Measurements from ENCODE around the gene COMP.
"Not testable (repeated sequence)": the region's sequence is repeated elsewhere in the genome, so short reads cannot be mapped to it uniquely, and the experiment has no call there.

Gene COMP

GRCh38 chr19:18790566-18791314 is at the start of gene COMP:
Gene COMP (minus strand): TSS chr19:18791305. CDS start chr19:18791269, 36 bp downstream.
- no peak for DNase-seq

GRCh38 chr19:18840288-18841267 is 49.5 kb upstream of the COMP start:
- no peak for DNase-seq

- no peak for DNase-seq
These were observed 48.6 kb upstream of the COMP start for GRCh38 chr19:18839465-18840287.

GRCh38 chr19:18834644-18834984 is 43.5 kb upstream of the COMP start:
- no peak for DNase-seq

- DNase-seq: peak; percentile 53
These were observed 42.9 kb upstream of the COMP start for GRCh38 chr19:18833849-18834643.

- DNase-seq: no peak
These were observed 42.0 kb upstream of the COMP start for GRCh38 chr19:18833141-18833476.

- DNase-seq: no peak
These were observed 41.4 kb upstream of the COMP start for GRCh38 chr19:18832306-18833140.

- DNase-seq: peak; percentile 94
These were observed 40.6 kb upstream of the COMP start, which contains the start of gene UPF1 for GRCh38 chr19:18831524-18832305. Gene UPF1 (plus strand): TSS chr19:18831959. CDS start chr19:18832210, 251 bp downstream.

- no peak for DNase-seq
These were observed 39.4 kb upstream of the COMP start for GRCh38 chr19:18830488-18830887.

- no peak for DNase-seq
These were observed 37.7 kb upstream of the COMP start for GRCh38 chr19:18828786-18829185.

- no peak for DNase-seq
These were observed 26.5 kb upstream of the COMP start for GRCh38 chr19:18817574-18817973.

- not testable (repeated sequence) for DNase-seq
These were observed 25.5 kb upstream of the COMP start for GRCh38 chr19:18816645-18817044.

GRCh38 chr19:18815673-18816072 is 24.6 kb upstream of the COMP start:
- no peak for DNase-seq

- DNase-seq: no peak
These were observed 23.0 kb upstream of the COMP start for GRCh38 chr19:18814063-18814462.

GRCh38 chr19:18811638-18812037 is 20.5 kb upstream of the COMP start:
- DNase-seq: not testable (repeated sequence)

- DNase-seq: no peak
These were observed 18.2 kb upstream of the COMP start for GRCh38 chr19:18809149-18809868.

- DNase-seq: no peak
These were observed 16.8 kb upstream of the COMP start for GRCh38 chr19:18807861-18808331.

GRCh38 chr19:18804643-18805042 is 13.5 kb upstream of the COMP start:
- no peak for DNase-seq

GRCh38 chr19:18804139-18804601 is 13.1 kb upstream of the COMP start:
- no peak for DNase-seq
